ES-I3 (cell line): ENCODE measurements around the gene RLN1.

Experiments
- H3K36me3 ChIP-seq: 2 replicates; pipeline ENCODE4 v1.6.1; 2013; ENCODE audit warnings: mild to moderate bottlenecking, low read length, control low read depth, moderate library complexity; ENCODE audit not compliant: insufficient read depth
- H3K4me1 ChIP-seq: 2 replicates; pipeline ENCODE4 v1.6.1; 2013; ENCODE audit warnings: mild to moderate bottlenecking, control low read depth, low read length; ENCODE audit not compliant: insufficient read depth
- H3K9ac ChIP-seq: 2 replicates; pipeline ENCODE4 v1.6.1; 2013; ENCODE audit warnings: low read depth, mild to moderate bottlenecking, low read length, moderate library complexity
- H3K9me3 ChIP-seq: 2 replicates; pipeline ENCODE4 v1.6.1; 2013; ENCODE audit warnings: mild to moderate bottlenecking, low read length, moderate library complexity; ENCODE audit not compliant: control insufficient read depth, insufficient read depth

Gene RLN1

GRCh38 chr9:5301544-5301943, 38.1 kb downstream of the RLN1 start:
- Histone ChIP-seq H3K36me3 (no peaks in the 10 kb centered on the region), H3K9me3 (no peaks in the 10 kb centered on the region), H3K4me1 (no peaks in the 10 kb centered on the region), H3K9ac (no peak overlapping the region)

DNA sequence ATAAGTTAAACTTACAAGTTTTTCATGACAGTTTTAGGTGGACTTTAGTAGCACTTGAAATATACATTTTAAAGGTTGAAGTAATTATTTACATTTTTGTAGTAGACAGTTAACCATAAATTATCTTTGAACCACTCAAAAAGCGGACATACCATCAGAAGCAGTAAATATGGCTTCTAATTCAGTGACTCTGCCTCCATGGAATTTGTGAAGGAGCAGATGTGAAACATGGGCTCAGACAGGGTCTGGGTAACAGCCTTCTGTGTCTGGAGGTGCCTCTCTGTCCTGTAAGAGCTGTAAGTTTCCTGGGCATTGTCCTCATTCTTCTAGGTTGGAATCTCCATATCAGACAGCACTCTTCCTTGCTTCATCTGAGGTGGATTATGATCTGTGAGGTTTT, 47.5 kb downstream of the RLN1 start:
- Histone ChIP-seq H3K9me3 (no peaks in the 10 kb centered on the region), H3K36me3 (no peaks in the 10 kb centered on the region), H3K9ac (no peak overlapping the region), H3K4me1 (no peaks in the 10 kb centered on the region; the same call in 1 of the 2 replicates)

- Histone ChIP-seq H3K9ac (no peak overlapping the region), H3K4me1 (no peaks in the 10 kb centered on the region; the same call in 1 of the 2 replicates)
These were observed 51.1 kb downstream of the RLN1 start for GRCh38 chr9:5288591-5288990.

DNA sequence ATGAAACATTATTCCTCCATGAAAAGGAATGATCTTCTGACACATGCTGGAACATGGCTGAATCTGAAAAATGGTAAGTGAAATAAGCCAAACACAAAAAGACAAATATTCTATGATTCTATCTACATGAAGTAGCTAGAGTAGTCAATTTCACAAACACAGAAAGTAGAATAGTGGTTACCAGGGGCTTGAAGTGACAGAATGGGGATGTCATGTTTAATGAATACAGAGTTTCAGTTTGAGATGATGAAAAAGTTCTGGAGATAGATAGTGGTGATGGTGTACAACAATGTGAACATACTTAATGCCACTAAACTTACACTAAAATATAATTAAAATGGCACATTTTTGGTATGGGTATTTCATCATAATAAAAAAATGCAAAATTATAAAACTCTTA, 53.4 kb downstream of the RLN1 start:
- Histone ChIP-seq H3K36me3 (no peaks in the 10 kb centered on the region), H3K9ac (no peak overlapping the region), H3K4me1 (no peaks in the 10 kb centered on the region), H3K9me3 (no peaks in the 10 kb centered on the region)

More at GRCh38 chr9:5288591-5288990, 51.1 kb downstream of the RLN1 start:
- Histone ChIP-seq H3K9me3 (no peaks in the 10 kb centered on the region), H3K36me3 (no peaks in the 10 kb centered on the region)
